ENCODE data around the gene TYR.

The TYR gene

GRCh38 chr11:89177691-89178231 is at the start of gene TYR:
Gene TYR (plus strand): TSS chr11:89177875. CDS start chr11:89177954, 79 bp downstream.
- Histone ChIP-seq H3K27ac (no peak within 1 kb of the TSS), H3K4me3 (ENCODE audit: low read depth in 1 of 2, low read length in 1 of 2) (no peak within 1 kb of the TSS), H3K27me3 (no peaks in the 10 kb centered on the region), H3K4me1 (ENCODE audit: control insufficient read depth in 1 of 2, insufficient read depth in 1 of 2, low read depth in 1 of 2, low read length in 1 of 2) (no peaks in the 10 kb centered on the region), H3K36me3 (no peaks in the 10 kb centered on the region), H3K9me3 (no peaks in the 10 kb centered on the region)
- no peak for TF ChIP-seq CTCF (IDR thresholded peaks at IDR 0.05)

- Histone ChIP-seq H3K9me3 (no peaks in the 10 kb centered on the region), H3K36me3 (no peaks in the 10 kb centered on the region), H3K4me1 (ENCODE audit: control insufficient read depth in 1 of 2, insufficient read depth in 1 of 2, low read depth in 1 of 2, low read length in 1 of 2) (no peaks in the 10 kb centered on the region), H3K27ac (no peak overlapping the region), H3K27me3 (no peaks in the 10 kb centered on the region), H3K4me3 (ENCODE audit: low read depth in 1 of 2, low read length in 1 of 2) (no peak overlapping the region)
- no peak for TF ChIP-seq CTCF (IDR thresholded peaks at IDR 0.05)
These were observed 41.1 kb upstream of the TYR start for GRCh38 chr11:89136606-89137005.

- no peaks in the 10 kb centered on the region for H3K36me3 ChIP-seq
- no peak overlapping the region for H3K4me3 ChIP-seq (ENCODE audit: low read depth in 1 of 2, low read length in 1 of 2)
- H3K9me3 ChIP-seq = no peaks in the 10 kb centered on the region
- no peaks in the 10 kb centered on the region for H3K27me3 ChIP-seq
- no peaks in the 10 kb centered on the region for H3K4me1 ChIP-seq (ENCODE audit: control insufficient read depth in 1 of 2, insufficient read depth in 1 of 2, low read depth in 1 of 2, low read length in 1 of 2)
- H3K27ac ChIP-seq = no peak overlapping the region
- no peak for TF ChIP-seq CTCF (IDR thresholded peaks at IDR 0.05)
These were observed 30.4 kb upstream of the TYR start for GRCh38 chr11:89147229-89147628.

GRCh38 chr11:89159974-89160373 is 17.7 kb upstream of the TYR start:
- H3K4me3 ChIP-seq (ENCODE audit: low read depth in 1 of 2, low read length in 1 of 2) = no peak overlapping the region
- no peak for TF ChIP-seq CTCF (IDR thresholded peaks at IDR 0.05)
- no peaks in the 10 kb centered on the region for H3K9me3 ChIP-seq
- no peaks in the 10 kb centered on the region for H3K36me3 ChIP-seq
- H3K4me1 ChIP-seq (ENCODE audit: control insufficient read depth in 1 of 2, insufficient read depth in 1 of 2, low read depth in 1 of 2, low read length in 1 of 2) = no peaks in the 10 kb centered on the region
- no peaks in the 10 kb centered on the region for H3K27me3 ChIP-seq
- H3K27ac ChIP-seq = no peak overlapping the region

GRCh38 chr11:89161949-89162348 is 15.7 kb upstream of the TYR start:
- no peaks in the 10 kb centered on the region for H3K4me1 ChIP-seq (ENCODE audit: control insufficient read depth in 1 of 2, insufficient read depth in 1 of 2, low read depth in 1 of 2, low read length in 1 of 2)
- no peaks in the 10 kb centered on the region for H3K9me3 ChIP-seq
- TF ChIP-seq CTCF (IDR thresholded peaks at IDR 0.05) = no peak
- no peaks in the 10 kb centered on the region for H3K27me3 ChIP-seq
- no peaks in the 10 kb centered on the region for H3K36me3 ChIP-seq
- H3K27ac ChIP-seq = no peak overlapping the region
- H3K4me3 ChIP-seq (ENCODE audit: low read depth in 1 of 2, low read length in 1 of 2) = no peak overlapping the region

GRCh38 chr11:89163686-89164085 is 14.0 kb upstream of the TYR start:
- H3K27me3 ChIP-seq = no peaks in the 10 kb centered on the region
- TF ChIP-seq CTCF (IDR thresholded peaks at IDR 0.05) = no peak

More at GRCh38 chr11:89163686-89164085, 14.0 kb upstream of the TYR start:
- Histone ChIP-seq H3K4me3 (ENCODE audit: low read depth in 1 of 2, low read length in 1 of 2) (no peak overlapping the region), H3K4me1 (ENCODE audit: control insufficient read depth in 1 of 2, insufficient read depth in 1 of 2, low read depth in 1 of 2, low read length in 1 of 2) (no peaks in the 10 kb centered on the region), H3K9me3 (no peaks in the 10 kb centered on the region), H3K36me3 (no peaks in the 10 kb centered on the region), H3K27ac (no peak overlapping the region)
